ENCODE measurements around the gene MGAT3.
A peak's percentile ranks its signal among the peaks of the same experiment; 100 is the strongest.

DNA sequence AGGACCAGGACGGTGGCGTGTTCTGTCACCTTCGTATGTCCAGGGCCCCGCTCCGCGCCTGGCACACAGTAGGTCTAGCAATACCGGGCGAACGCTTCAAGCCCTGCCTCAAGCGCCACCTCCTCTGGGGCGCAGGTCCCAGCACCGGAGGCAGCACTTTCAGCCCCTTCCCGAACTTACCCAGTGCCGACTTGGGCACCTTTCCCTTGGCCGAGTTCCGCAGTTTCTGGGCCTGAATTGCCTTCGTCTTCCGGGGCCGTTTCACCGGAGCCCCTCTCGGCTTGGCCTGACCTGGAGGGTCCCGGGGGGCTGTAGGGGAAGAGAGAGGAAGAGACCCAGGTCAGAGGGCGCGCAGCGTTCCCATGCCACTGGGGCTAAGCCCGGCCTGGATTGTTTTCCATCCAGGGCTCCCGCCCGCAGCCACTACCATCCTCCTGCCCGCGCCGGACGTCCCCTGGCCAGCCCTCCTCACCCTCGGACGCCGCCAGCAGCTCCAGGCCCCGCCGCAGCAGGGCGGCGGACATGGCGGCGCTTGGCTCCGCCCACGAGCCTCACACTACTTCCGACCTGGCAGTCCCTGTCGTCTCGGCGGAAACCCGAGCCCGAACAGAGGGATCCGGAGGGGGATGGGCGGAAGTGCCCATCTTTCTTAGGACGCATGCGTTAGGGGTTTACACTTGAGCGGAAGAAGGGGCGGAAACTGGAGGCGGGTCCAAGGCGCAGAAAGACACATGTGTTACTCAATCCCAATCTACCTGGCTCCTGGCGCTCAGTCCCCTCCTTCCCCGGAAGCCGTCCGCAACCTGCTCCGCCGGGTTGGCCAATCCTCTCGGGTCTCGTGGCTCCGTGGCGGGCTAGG is 75.6 kb downstream of the MGAT3 start, which contains the start of gene RPS19BP1:
- TF ChIP-seq, protein P1, sequence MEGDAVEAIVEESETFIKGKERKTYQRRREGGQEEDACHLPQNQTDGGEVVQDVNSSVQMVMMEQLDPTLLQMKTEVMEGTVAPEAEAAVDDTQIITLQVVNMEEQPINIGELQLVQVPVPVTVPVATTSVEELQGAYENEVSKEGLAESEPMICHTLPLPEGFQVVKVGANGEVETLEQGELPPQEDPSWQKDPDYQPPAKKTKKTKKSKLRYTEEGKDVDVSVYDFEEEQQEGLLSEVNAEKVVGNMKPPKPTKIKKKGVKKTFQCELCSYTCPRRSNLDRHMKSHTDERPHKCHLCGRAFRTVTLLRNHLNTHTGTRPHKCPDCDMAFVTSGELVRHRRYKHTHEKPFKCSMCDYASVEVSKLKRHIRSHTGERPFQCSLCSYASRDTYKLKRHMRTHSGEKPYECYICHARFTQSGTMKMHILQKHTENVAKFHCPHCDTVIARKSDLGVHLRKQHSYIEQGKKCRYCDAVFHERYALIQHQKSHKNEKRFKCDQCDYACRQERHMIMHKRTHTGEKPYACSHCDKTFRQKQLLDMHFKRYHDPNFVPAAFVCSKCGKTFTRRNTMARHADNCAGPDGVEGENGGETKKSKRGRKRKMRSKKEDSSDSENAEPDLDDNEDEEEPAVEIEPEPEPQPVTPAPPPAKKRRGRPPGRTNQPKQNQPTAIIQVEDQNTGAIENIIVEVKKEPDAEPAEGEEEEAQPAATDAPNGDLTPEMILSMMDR (IDR thresholded peaks at IDR 0.05 in 8 of 11, conservative IDR thresholded peaks at IDR 0.05 in 3 of 11) = peak in 4 of 11 experiments; percentile 3 to 25 (median 19)
- TF ChIP-seq POLR2AphosphoS5 (IDR thresholded peaks at IDR 0.05) = peak; percentile 94 to 97 (median 95)

Data from spleen (tissue), 7 donors.